ENCODE results near the gene ABCD1. TPM values are rescaled to one million over a fixed set of nuclear protein-coding genes. Genes with fewer than 3 reads are reported as not detected.

The ABCD1 gene
- total RNA-seq, 3 donors from 2014 or later: 13.0 to 27.3 (median 13.0) TPM

GRCh38 chrX:153769158-153769864 is 44.7 kb downstream of the ABCD1 start:
- Histone ChIP-seq H3K36me3 (ENCODE audit: low read depth) (no peaks in the 10 kb centered on the region), H3K4me1 (ENCODE audit: low read depth) (no peaks in the 10 kb centered on the region), H3K9me3 (no peaks in the 10 kb centered on the region), H3K4me3 (no peak overlapping the region)
- DNase-seq (peak in 2 of 3 donors; percentile 11 to 46), ATAC-seq (no peak)
- intact Hi-C loops (cut with DNase I, micrococcal nuclease): loop anchor here in 1 of 2 donors (10.0 kb wide), 1 partner anchor 185 kb away; no protein-coding TSS in a partner anchor
- TF ChIP-seq CTCF (IDR thresholded peaks at IDR 0.05): no peak

GRCh38 chrX:153769865-153770600 is 45.4 kb downstream of the ABCD1 start:
- Histone ChIP-seq H3K9me3 (no peaks in the 10 kb centered on the region), H3K4me1 (ENCODE audit: low read depth) (no peaks in the 10 kb centered on the region), H3K36me3 (ENCODE audit: low read depth) (no peaks in the 10 kb centered on the region), H3K4me3 (no peak overlapping the region)
- no peak for TF ChIP-seq CTCF (IDR thresholded peaks at IDR 0.05)
- intact Hi-C loops (cut with DNase I, micrococcal nuclease): loop anchor here in 1 of 2 donors (10.0 kb wide), 1 partner anchor 185 kb away; no protein-coding TSS in a partner anchor
- ATAC-seq: no peak
- DNase-seq: no peak

GRCh38 chrX:153770601-153771414 is 46.2 kb downstream of the ABCD1 start:
- H3K9me3 ChIP-seq: no peaks in the 10 kb centered on the region
- ATAC-seq (no peak), DNase-seq (no peak)
- no peaks in the 10 kb centered on the region for H3K4me1 ChIP-seq (ENCODE audit: low read depth)
- H3K4me3 ChIP-seq: no peak overlapping the region
- no peaks in the 10 kb centered on the region for H3K36me3 ChIP-seq (ENCODE audit: low read depth)
- TF ChIP-seq CTCF (IDR thresholded peaks at IDR 0.05): no peak
- intact Hi-C loops (cut with DNase I, micrococcal nuclease): no loop called here

- TF ChIP-seq CTCF (IDR thresholded peaks at IDR 0.05): no peak
- intact Hi-C loops (cut with DNase I, micrococcal nuclease): no loop called here
- Histone ChIP-seq H3K9me3 (no peaks in the 10 kb centered on the region), H3K4me1 (ENCODE audit: low read depth) (no peaks in the 10 kb centered on the region), H3K36me3 (ENCODE audit: low read depth) (no peaks in the 10 kb centered on the region), H3K4me3 (no peak overlapping the region)
- no peak for DNase-seq
- ATAC-seq: no peak
Measured at GRCh38 chrX:153771415-153772315, 47.0 kb downstream of the ABCD1 start.

Data from mucosa of descending colon (tissue), 3 donors.